ENCODE results near the gene PPM1H.

The PPM1H gene

DNA sequence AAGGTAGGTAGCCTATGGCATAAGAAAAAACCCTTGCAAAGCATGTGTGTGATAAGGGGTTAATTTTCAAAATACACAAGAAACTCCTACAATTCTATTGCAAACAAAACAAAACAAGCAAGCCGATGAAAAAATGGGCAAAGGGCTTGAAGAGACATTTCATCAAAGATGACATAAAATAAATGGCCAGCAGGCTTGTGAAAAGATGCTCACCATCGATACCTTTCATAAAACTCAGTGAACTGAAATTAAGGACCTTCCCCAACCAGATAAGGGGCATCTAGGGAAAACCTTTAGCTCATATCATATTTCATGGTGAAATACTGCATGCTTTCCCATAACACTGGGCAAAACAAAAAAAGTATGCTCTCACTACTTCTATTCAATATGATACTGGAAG is 131.2 kb downstream of the PPM1H start:
- H3K27me3 ChIP-seq (ENCODE audit: low read depth, low read length) = no peaks in the 10 kb centered on the region

DNA sequence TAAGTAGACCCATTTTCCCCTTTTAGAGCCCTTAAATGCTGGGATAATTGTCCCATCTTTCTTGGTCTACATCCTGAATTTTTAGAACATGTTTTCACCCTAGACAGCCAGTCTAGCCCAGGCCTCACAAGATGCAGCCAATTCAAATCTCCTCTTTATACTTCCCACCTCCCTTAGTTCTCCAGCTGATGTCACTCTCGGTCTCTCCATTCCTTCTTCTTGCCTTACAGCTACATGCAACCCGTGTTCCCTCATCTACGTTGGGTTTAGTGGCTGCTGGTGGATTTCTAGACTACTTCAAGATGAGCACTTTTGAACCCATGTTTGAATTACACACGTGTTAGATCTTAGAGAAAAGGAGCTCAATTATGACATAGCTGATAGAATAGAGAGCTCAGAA is 132.0 kb downstream of the PPM1H start:
- peaks cover 13% of the 10 kb centered on the region; the same call in 1 of the 2 replicates for H3K4me1 ChIP-seq (ENCODE audit: low read length)
- no peaks in the 10 kb centered on the region for H3K79me2 ChIP-seq (ENCODE audit: low read length)
- H2AFZ ChIP-seq (ENCODE audit: low read depth, low read length) = no peak overlapping the region
- no peak overlapping the region for H3K27ac ChIP-seq (ENCODE audit: low read length)
- H3K9me3 ChIP-seq (ENCODE audit: insufficient read depth, low read length) = no peaks in the 10 kb centered on the region
- no peak overlapping the region for H3K9ac ChIP-seq (ENCODE audit: low read length)
- no peak for TF ChIP-seq CTCF (IDR thresholded peaks at IDR 0.05; ENCODE audit: low read depth, low read length)
- TF ChIP-seq EZH2phosphoT487 (IDR thresholded peaks at IDR 0.05; ENCODE audit: low read depth) = no peak
- H4K20me1 ChIP-seq (ENCODE audit: insufficient read depth, low read length) = no peaks in the 10 kb centered on the region
- H3K36me3 ChIP-seq (replicated peaks; ENCODE audit: low read depth, low read length) = no peaks in the 10 kb centered on the region
- no peaks in the 10 kb centered on the region for H3K27me3 ChIP-seq (ENCODE audit: low read depth, low read length)
- H3K4me2 ChIP-seq (ENCODE audit: low read length) = no peak overlapping the region
- H3K4me3 ChIP-seq (ENCODE audit: low read length) = no peak overlapping the region

More for the DNA sequence above, 131.2 kb downstream of the PPM1H start:
- no peaks in the 10 kb centered on the region for H3K79me2 ChIP-seq (ENCODE audit: low read length)
- no peaks in the 10 kb centered on the region for H4K20me1 ChIP-seq (ENCODE audit: insufficient read depth, low read length)
- H3K4me2 ChIP-seq (ENCODE audit: low read length) = no peak overlapping the region
- H3K27ac ChIP-seq (ENCODE audit: low read length) = no peak overlapping the region
- no peak overlapping the region for H3K4me3 ChIP-seq (ENCODE audit: low read length)
- H3K4me1 ChIP-seq (ENCODE audit: low read length) = peaks cover 12% of the 10 kb centered on the region; the same call in 1 of the 2 replicates
- H3K36me3 ChIP-seq (replicated peaks; ENCODE audit: low read depth, low read length) = no peaks in the 10 kb centered on the region
- no peak overlapping the region for H2AFZ ChIP-seq (ENCODE audit: low read depth, low read length)
- no peaks in the 10 kb centered on the region for H3K9me3 ChIP-seq (ENCODE audit: insufficient read depth, low read length)
- TF ChIP-seq CTCF (IDR thresholded peaks at IDR 0.05; ENCODE audit: low read depth, low read length) = no peak
- TF ChIP-seq EZH2phosphoT487 (IDR thresholded peaks at IDR 0.05; ENCODE audit: low read depth) = no peak
- no peak overlapping the region for H3K9ac ChIP-seq (ENCODE audit: low read length)

DNA sequence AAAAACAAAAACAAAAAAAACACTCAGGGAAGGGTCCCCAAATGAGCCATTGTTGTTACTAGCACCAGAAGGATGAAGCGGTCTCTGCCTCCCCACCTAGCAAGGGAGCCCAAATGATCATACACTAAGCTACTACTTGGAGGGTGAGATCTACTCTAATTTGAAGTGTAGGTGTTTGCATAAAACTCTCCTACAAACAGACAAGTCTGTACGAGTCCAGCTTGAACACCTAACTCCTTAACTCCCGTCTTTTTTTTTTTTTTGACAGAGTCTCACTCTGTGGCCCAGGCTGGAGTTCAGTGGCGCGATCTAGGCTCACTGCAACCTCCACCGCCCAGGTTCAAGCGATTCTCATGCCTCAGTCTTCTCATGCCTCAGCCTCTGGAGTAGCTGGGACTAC is 132.6 kb downstream of the PPM1H start:
- Histone ChIP-seq H3K79me2 (ENCODE audit: low read length) (no peaks in the 10 kb centered on the region), H3K4me3 (ENCODE audit: low read length) (no peak overlapping the region), H3K9me3 (ENCODE audit: insufficient read depth, low read length) (no peaks in the 10 kb centered on the region)

DNA sequence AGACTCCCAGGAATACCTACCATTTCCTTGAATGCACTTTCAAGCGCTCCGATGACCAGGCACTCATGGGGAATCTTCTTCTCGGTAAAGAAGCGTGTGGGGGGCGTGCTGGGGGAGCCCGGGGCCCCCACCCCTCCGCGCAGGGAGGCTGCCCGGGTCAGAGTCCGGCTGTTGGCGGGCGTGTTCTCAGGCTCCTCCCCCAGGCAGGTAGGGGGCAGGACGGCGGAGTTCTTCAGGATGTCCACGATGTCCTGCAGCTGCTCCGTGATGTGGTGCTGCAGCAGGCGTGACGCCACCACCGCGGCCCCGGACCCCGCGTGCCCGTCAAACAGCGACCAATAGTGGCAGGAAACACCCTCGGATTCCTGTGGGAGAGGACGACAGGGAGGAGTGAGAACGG is 133.2 kb downstream of the PPM1H start:
- H2AFZ ChIP-seq (ENCODE audit: low read depth, low read length) = no peak overlapping the region
- no peak for TF ChIP-seq EZH2phosphoT487 (IDR thresholded peaks at IDR 0.05; ENCODE audit: low read depth)
- no peak for TF ChIP-seq CTCF (IDR thresholded peaks at IDR 0.05; ENCODE audit: low read depth, low read length)
- peaks cover 13% of the 10 kb centered on the region; the same call in 1 of the 2 replicates for H3K4me1 ChIP-seq (ENCODE audit: low read length)
- no peaks in the 10 kb centered on the region for H3K27me3 ChIP-seq (ENCODE audit: low read depth, low read length)
- no peaks in the 10 kb centered on the region for H4K20me1 ChIP-seq (ENCODE audit: insufficient read depth, low read length)
- no peaks in the 10 kb centered on the region for H3K79me2 ChIP-seq (ENCODE audit: low read length)
- no peak overlapping the region for H3K4me2 ChIP-seq (ENCODE audit: low read length)
- no peaks in the 10 kb centered on the region for H3K9me3 ChIP-seq (ENCODE audit: insufficient read depth, low read length)
- H3K36me3 ChIP-seq (replicated peaks; ENCODE audit: low read depth, low read length) = no peaks in the 10 kb centered on the region
- no peak overlapping the region for H3K4me3 ChIP-seq (ENCODE audit: low read length)
- H3K27ac ChIP-seq (ENCODE audit: low read length) = no peak overlapping the region
- no peak overlapping the region for H3K9ac ChIP-seq (ENCODE audit: low read length)

More for the DNA sequence above, 132.6 kb downstream of the PPM1H start:
- Histone ChIP-seq H3K9ac (ENCODE audit: low read length) (no peak overlapping the region), H3K27me3 (ENCODE audit: low read depth, low read length) (no peaks in the 10 kb centered on the region), H3K36me3 (replicated peaks; ENCODE audit: low read depth, low read length) (no peaks in the 10 kb centered on the region), H3K4me1 (ENCODE audit: low read length) (peaks cover 13% of the 10 kb centered on the region; the same call in 1 of the 2 replicates), H2AFZ (ENCODE audit: low read depth, low read length) (no peak overlapping the region), H3K27ac (ENCODE audit: low read length) (no peak overlapping the region), H4K20me1 (ENCODE audit: insufficient read depth, low read length) (no peaks in the 10 kb centered on the region), H3K4me2 (ENCODE audit: low read length) (no peak overlapping the region)
- TF ChIP-seq EZH2phosphoT487 (IDR thresholded peaks at IDR 0.05; ENCODE audit: low read depth) (no peak), CTCF (IDR thresholded peaks at IDR 0.05; ENCODE audit: low read depth, low read length) (no peak)

Measured in OCI-LY3 (cell line).